Stimulated activated CD8-positive, alpha-beta memory T cell treated with anti-CD3 and anti-CD28 coated beads, Interleukin-15, amount 100 ng/mL, for 48 hours (primary cell): ENCODE results near the gene TSPAN16.
A peak's percentile ranks its signal among the peaks of the same experiment; 100 is the strongest.
"Not testable (repeated sequence)": the region's sequence is repeated elsewhere in the genome, so short reads cannot be mapped to it uniquely, and the experiment has no call there.

Experiments used
- DNase-seq, 2 donors: peaks; one replicate each; pipeline ENCODE4 v3.0.0-alpha.2; 2020; ENCODE audit warnings: low read depth in 2 of 2

TSPAN16 gene

GRCh38 chr19:11320278-11320995, 24.5 kb downstream of the TSPAN16 start:
- not testable (repeated sequence) for DNase-seq

- DNase-seq: no peak
These were observed 25.5 kb downstream of the TSPAN16 start for GRCh38 chr19:11321191-11322126.

- no peak for DNase-seq
These were observed 26.5 kb downstream of the TSPAN16 start for GRCh38 chr19:11322269-11323024.

- no peak for DNase-seq
These were observed 27.7 kb downstream of the TSPAN16 start for GRCh38 chr19:11323601-11324078.

GRCh38 chr19:11324079-11324661, 28.2 kb downstream of the TSPAN16 start:
- peak in 1 of 2 donors; percentile 10 for DNase-seq

- no peak for DNase-seq
These were observed 28.9 kb downstream of the TSPAN16 start for GRCh38 chr19:11324748-11325389.

- no peak for DNase-seq
These were observed 29.6 kb downstream of the TSPAN16 start for GRCh38 chr19:11325544-11325943.

GRCh38 chr19:11330127-11330526, 34.2 kb downstream of the TSPAN16 start:
- no peak for DNase-seq

- DNase-seq: no peak
These were observed 35.5 kb downstream of the TSPAN16 start for GRCh38 chr19:11331502-11331901.

- DNase-seq: no peak
These were observed 36.9 kb downstream of the TSPAN16 start for GRCh38 chr19:11332822-11333221.

- not testable (repeated sequence) for DNase-seq
These were observed 37.9 kb downstream of the TSPAN16 start for GRCh38 chr19:11333838-11334237.

- DNase-seq: no peak
These were observed 39.6 kb downstream of the TSPAN16 start for GRCh38 chr19:11335449-11336146.

GRCh38 chr19:11337080-11337479, 41.1 kb downstream of the TSPAN16 start:
- DNase-seq: no peak

- no peak for DNase-seq
These were observed 42.2 kb downstream of the TSPAN16 start for GRCh38 chr19:11338121-11338520.

- no peak for DNase-seq
These were observed 42.8 kb downstream of the TSPAN16 start for GRCh38 chr19:11338569-11339253.

GRCh38 chr19:11339254-11340098, 43.5 kb downstream of the TSPAN16 start, which contains the start of gene RAB3D:
Gene RAB3D (minus strand): TSS chr19:11339657. CDS start chr19:11337399, 2,258 bp downstream.
- peak; percentile 77 to 78 for DNase-seq

GRCh38 chr19:11340099-11340467, 44.1 kb downstream of the TSPAN16 start:
- not testable (repeated sequence) for DNase-seq

- no peak for DNase-seq
These were observed 46.5 kb downstream of the TSPAN16 start for GRCh38 chr19:11342429-11342828.
